Astrocyte of the hippocampus (primary cell): ENCODE measurements around the gene IL11.

Experiments used
- DNase-seq: peaks from one replicate; pipeline ENCODE4 v3.0.0; 2011; ENCODE audit warnings: low read depth, low spot score

IL11 gene

GRCh38 chr19:55325172-55325571, 45.1 kb downstream of the IL11 start, which contains the start of gene TMEM150B:
Gene TMEM150B, minus strand, starts transcription at chr19:55325341. Its CDS starts 4,305 bp downstream, at chr19:55321036.
- no peak for DNase-seq

- DNase-seq, result no peak
These were observed 45.6 kb downstream of the IL11 start for GRCh38 chr19:55324662-55325061.

GRCh38 chr19:55322204-55322885, 47.9 kb downstream of the IL11 start:
- no peak for DNase-seq

- DNase-seq, result no peak
These were observed 48.7 kb downstream of the IL11 start for GRCh38 chr19:55321466-55322137.

GRCh38 chr19:55320844-55321419, 49.3 kb downstream of the IL11 start:
- no peak for DNase-seq

- DNase-seq, result peak; percentile 73
These were observed 50.5 kb downstream of the IL11 start for GRCh38 chr19:55319785-55320184.

- DNase-seq, result no peak
These were observed 53.6 kb downstream of the IL11 start for GRCh38 chr19:55316646-55317045.

GRCh38 chr19:55315956-55316525, 54.2 kb downstream of the IL11 start:
- DNase-seq, result no peak

- DNase-seq, result no peak
These were observed 55.9 kb downstream of the IL11 start for GRCh38 chr19:55314396-55314795.
